Measurements from ENCODE around the gene SESN3.
"Not testable (repeated sequence)": the region's sequence is repeated elsewhere in the genome, so short reads cannot be mapped to it uniquely, and the experiment has no call there.

Gene SESN3

GRCh38 chr11:95149651-95150364, 81.2 kb downstream of the SESN3 start:
- no peak for ATAC-seq

GRCh38 chr11:95148938-95149337, 82.1 kb downstream of the SESN3 start:
- ATAC-seq: no peak

- no peak for ATAC-seq
Measured at GRCh38 chr11:95148406-95148805, 82.6 kb downstream of the SESN3 start.

GRCh38 chr11:95147364-95147905, 83.6 kb downstream of the SESN3 start:
- no peak for ATAC-seq

GRCh38 chr11:95145430-95146060, 85.5 kb downstream of the SESN3 start:
- ATAC-seq: no peak

GRCh38 chr11:95144313-95145235, 86.4 kb downstream of the SESN3 start:
- ATAC-seq: no peak

GRCh38 chr11:95143106-95143681, 87.8 kb downstream of the SESN3 start:
- no peak for ATAC-seq

- ATAC-seq: no peak
Measured at GRCh38 chr11:95142431-95142830, 88.6 kb downstream of the SESN3 start.

- ATAC-seq: no peak
Measured at GRCh38 chr11:95140397-95141033, 90.5 kb downstream of the SESN3 start.

GRCh38 chr11:95138448-95138847, 92.6 kb downstream of the SESN3 start:
- peak; percentile 48 to 66 for ATAC-seq

- ATAC-seq: no peak
Measured at GRCh38 chr11:95137299-95137698, 93.7 kb downstream of the SESN3 start.

- not testable (repeated sequence) for ATAC-seq
Measured at GRCh38 chr11:95136747-95137146, 94.3 kb downstream of the SESN3 start.

- ATAC-seq: no peak
Measured at GRCh38 chr11:95135880-95136279, 95.1 kb downstream of the SESN3 start.

GRCh38 chr11:95135155-95135554, 95.8 kb downstream of the SESN3 start:
- no peak for ATAC-seq

- no peak for ATAC-seq
Measured at GRCh38 chr11:95134491-95134890, 96.5 kb downstream of the SESN3 start.

GRCh38 chr11:95132956-95133355, 98.0 kb downstream of the SESN3 start:
- ATAC-seq: no peak

- no peak for ATAC-seq
Measured at GRCh38 chr11:95128602-95129001, 102.4 kb downstream of the SESN3 start.

- no peak for ATAC-seq
Measured at GRCh38 chr11:95123556-95123955, 107.4 kb downstream of the SESN3 start.

GRCh38 chr11:95121698-95122097, 109.3 kb downstream of the SESN3 start:
- ATAC-seq: no peak

GRCh38 chr11:95119361-95120060, 111.5 kb downstream of the SESN3 start:
- ATAC-seq: no peak

GRCh38 chr11:95115597-95115996, 115.4 kb downstream of the SESN3 start:
- no peak for ATAC-seq
